ENCODE data around the gene MGAT5.

MGAT5 gene

GRCh38 chr2:134336352-134336751, 82.5 kb downstream of the MGAT5 start:
- DNase-seq (ENCODE audit: low read depth in 3 of 3), result no peak

GRCh38 chr2:134336921-134337320, 83.0 kb downstream of the MGAT5 start:
- no peak for DNase-seq (ENCODE audit: low read depth in 3 of 3)

GRCh38 chr2:134337631-134338030, 83.8 kb downstream of the MGAT5 start:
- no peak for DNase-seq (ENCODE audit: low read depth in 3 of 3)

- no peak for DNase-seq (ENCODE audit: low read depth in 3 of 3)
Measured at GRCh38 chr2:134338208-134338607, 84.3 kb downstream of the MGAT5 start.

- no peak for DNase-seq (ENCODE audit: low read depth in 3 of 3)
Measured at GRCh38 chr2:134341476-134341875, 87.6 kb downstream of the MGAT5 start.

GRCh38 chr2:134344954-134345697, 91.3 kb downstream of the MGAT5 start:
- DNase-seq (ENCODE audit: low read depth in 3 of 3), result no peak

- no peak for DNase-seq (ENCODE audit: low read depth in 3 of 3)
Measured at GRCh38 chr2:134346141-134346540, 92.3 kb downstream of the MGAT5 start.

GRCh38 chr2:134347756-134348155, 93.9 kb downstream of the MGAT5 start:
- DNase-seq (ENCODE audit: low read depth in 3 of 3), result no peak

- DNase-seq (ENCODE audit: low read depth in 3 of 3), result no peak
Measured at GRCh38 chr2:134348239-134348638, 94.4 kb downstream of the MGAT5 start.

GRCh38 chr2:134348760-134349159, 94.9 kb downstream of the MGAT5 start:
- no peak for DNase-seq (ENCODE audit: low read depth in 3 of 3)

- no peak for DNase-seq (ENCODE audit: low read depth in 3 of 3)
Measured at GRCh38 chr2:134351016-134351415, 97.1 kb downstream of the MGAT5 start.

GRCh38 chr2:134351899-134352298, 98.0 kb downstream of the MGAT5 start:
- DNase-seq (ENCODE audit: low read depth in 3 of 3), result no peak

GRCh38 chr2:134352844-134353243, 99.0 kb downstream of the MGAT5 start:
- DNase-seq (ENCODE audit: low read depth in 3 of 3), result no peak

GRCh38 chr2:134354611-134355010, 100.7 kb downstream of the MGAT5 start:
- no peak for DNase-seq (ENCODE audit: low read depth in 3 of 3)

- no peak for DNase-seq (ENCODE audit: low read depth in 3 of 3)
Measured at GRCh38 chr2:134357814-134358213, 103.9 kb downstream of the MGAT5 start.

GRCh38 chr2:134359367-134360081, 105.7 kb downstream of the MGAT5 start:
- DNase-seq (ENCODE audit: low read depth in 3 of 3), result no peak

- no peak for DNase-seq (ENCODE audit: low read depth in 3 of 3)
Measured at GRCh38 chr2:134360745-134361487, 107.0 kb downstream of the MGAT5 start.

- no peak for DNase-seq (ENCODE audit: low read depth in 3 of 3)
Measured at GRCh38 chr2:134361648-134362047, 107.8 kb downstream of the MGAT5 start.

- no peak for DNase-seq (ENCODE audit: low read depth in 3 of 3)
Measured at GRCh38 chr2:134362152-134362668, 108.3 kb downstream of the MGAT5 start.

GRCh38 chr2:134362740-134363139, 108.9 kb downstream of the MGAT5 start:
- no peak for DNase-seq (ENCODE audit: low read depth in 3 of 3)

GRCh38 chr2:134365356-134365755, 111.5 kb downstream of the MGAT5 start:
- DNase-seq (ENCODE audit: low read depth in 3 of 3), result no peak

- no peak for DNase-seq (ENCODE audit: low read depth in 3 of 3)
Measured at GRCh38 chr2:134366359-134366758, 112.5 kb downstream of the MGAT5 start.
